ENCODE data around the gene RBFOX2.

- TF ChIP-seq CTCF (IDR thresholded peaks at IDR 0.05): no peak
- no peak for TF ChIP-seq POLR2A (IDR thresholded peaks at IDR 0.05)
These were observed 299.3 kb downstream of the RBFOX2 start for GRCh38 chr22:35729309-35729698.
